Measurements from ENCODE around the gene TEX55.

TEX55 gene

GRCh38 chr3:119194237-119195150 lies 48.5 kb downstream of the TEX55 start:
- no peak overlapping the region for H3K4me3 ChIP-seq (ENCODE audit: low read depth, low read length)
- TF ChIP-seq CTCF (IDR thresholded peaks at IDR 0.05; ENCODE audit: low read depth, low read length, missing control alignments) = no peak
- no peak for DNase-seq (ENCODE audit: low read depth)

- no peak for TF ChIP-seq CTCF (IDR thresholded peaks at IDR 0.05; ENCODE audit: low read depth, low read length, missing control alignments)
- H3K4me3 ChIP-seq (ENCODE audit: low read depth, low read length) = no peak overlapping the region
- DNase-seq (ENCODE audit: low read depth) = no peak
These were observed 49.1 kb downstream of the TEX55 start for GRCh38 chr3:119195151-119195476.

- no peak overlapping the region for H3K4me3 ChIP-seq (ENCODE audit: low read depth, low read length)
- no peak for DNase-seq (ENCODE audit: low read depth)
- no peak for TF ChIP-seq CTCF (IDR thresholded peaks at IDR 0.05; ENCODE audit: low read depth, low read length, missing control alignments)
These were observed 49.9 kb downstream of the TEX55 start for GRCh38 chr3:119195911-119196310.

All from GM12864 (cell line).